H9 (cell line): ENCODE data around the gene TNXB. TPM values are rescaled to one million over a fixed set of nuclear protein-coding genes. Genes with fewer than 3 reads are reported as not detected.

Experiments
- DNase-seq: peaks from one replicate; pipeline ENCODE4 v3.0.0-alpha.2; 2017
- H2AFZ ChIP-seq: one replicate; pipeline ENCODE4 v1.6.1; 2013; ENCODE audit warnings: mild to moderate bottlenecking, low read length, control low read depth, moderate library complexity
- H2AK5ac ChIP-seq: 2 replicates; pipeline ENCODE4 v1.6.1; 2013; ENCODE audit warnings: low read length, control low read depth, mixed read lengths; ENCODE audit not compliant: insufficient read length
- H2BK120ac ChIP-seq: one replicate; pipeline ENCODE4 v1.6.1; 2013; ENCODE audit warnings: low read depth, mild to moderate bottlenecking, low read length, control low read depth, inconsistent platforms; ENCODE audit not compliant: poor library complexity, severe bottlenecking
- H2BK12ac ChIP-seq: 2 replicates; pipeline ENCODE4 v1.6.1; 2013; ENCODE audit warnings: low read length, control low read depth, mixed read lengths, low read depth; ENCODE audit not compliant: insufficient read length
- H2BK15ac ChIP-seq: 2 replicates; pipeline ENCODE4 v1.6.1; 2013; ENCODE audit warnings: low read depth, low read length, control low read depth
- H2BK20ac ChIP-seq: one replicate; pipeline ENCODE4 v1.6.1; 2013; ENCODE audit warnings: low read depth, mild to moderate bottlenecking, low read length, control low read depth, inconsistent platforms; ENCODE audit not compliant: poor library complexity, severe bottlenecking
- H2BK5ac ChIP-seq: 2 replicates; pipeline ENCODE4 v1.6.1; 2013; ENCODE audit warnings: low read length, control low read depth, mixed read lengths; ENCODE audit not compliant: insufficient read length
- H3K14ac ChIP-seq: 2 replicates; pipeline ENCODE4 v1.6.1; 2013; ENCODE audit warnings: low read length, control low read depth; ENCODE audit not compliant: insufficient read depth
- H3K18ac ChIP-seq: 2 replicates; pipeline ENCODE4 v1.6.1; 2013; ENCODE audit warnings: low read depth, mild to moderate bottlenecking, mixed read lengths, low read length, control low read depth; ENCODE audit not compliant: insufficient read length
- H3K23ac ChIP-seq: 2 replicates; pipeline ENCODE4 v1.6.1; 2013; ENCODE audit warnings: low read length, control low read depth, mixed read lengths, low read depth; ENCODE audit not compliant: insufficient read length
- H3K23me2 ChIP-seq: 2 replicates; pipeline ENCODE4 v1.6.1; 2013; ENCODE audit warnings: low read depth, mild to moderate bottlenecking, mixed read lengths, low read length, control low read depth; ENCODE audit not compliant: insufficient read length, poor library complexity, severe bottlenecking
- H3K27ac ChIP-seq: 2 replicates; pipeline ENCODE4 v1.5.1; 2013; ENCODE audit warnings: low read length, control low read depth, mixed read lengths, low read depth; ENCODE audit not compliant: insufficient read length
- H3K27me3 ChIP-seq: 2 replicates; pipeline ENCODE4 v1.6.1; 2013; ENCODE audit warnings: low read length, control low read depth, inconsistent platforms; ENCODE audit not compliant: insufficient read depth
- H3K4ac ChIP-seq: 2 replicates; pipeline ENCODE4 v1.6.1; 2013; ENCODE audit warnings: low read depth, mild to moderate bottlenecking, control low read depth, inconsistent platforms, low read length, moderate library complexity
- H3K4me1 ChIP-seq: 2 replicates; pipeline ENCODE4 v1.6.1; 2013; ENCODE audit warnings: low read length, control low read depth, inconsistent platforms; ENCODE audit not compliant: insufficient read depth
- H3K4me2 ChIP-seq: 2 replicates; pipeline ENCODE4 v1.6.1; 2013; ENCODE audit warnings: low read length, control low read depth, mixed read lengths; ENCODE audit not compliant: insufficient read length, insufficient read depth
- H3K56ac ChIP-seq: 2 replicates; pipeline ENCODE4 v1.6.1; 2013; ENCODE audit warnings: low read depth, mild to moderate bottlenecking, mixed read lengths, low read length, control low read depth; ENCODE audit not compliant: insufficient read length
- H3K79me1 ChIP-seq: 2 replicates; pipeline ENCODE4 v1.6.1; 2013; ENCODE audit warnings: low read depth, mild to moderate bottlenecking, moderate library complexity, low read length, control low read depth, inconsistent platforms; ENCODE audit not compliant: insufficient read depth, poor library complexity, severe bottlenecking
- H3K79me2 ChIP-seq: 2 replicates; pipeline ENCODE4 v1.6.1; 2013; ENCODE audit warnings: low read length, control low read depth, inconsistent platforms; ENCODE audit not compliant: insufficient read depth
- H3K9ac ChIP-seq: 2 replicates; pipeline ENCODE4 v1.6.1; 2013; ENCODE audit warnings: low read length, control low read depth, mixed read lengths; ENCODE audit not compliant: insufficient read length; ENCODE audit errors: extremely low read depth
- H3K9me3 ChIP-seq: one replicate; pipeline ENCODE4 v1.6.1; 2013; ENCODE audit warnings: low read depth, low read length, inconsistent platforms; ENCODE audit not compliant: control insufficient read depth
- H3T11ph ChIP-seq: one replicate; pipeline ENCODE4 v1.6.1; 2013; ENCODE audit warnings: mild to moderate bottlenecking, low read length, control low read depth, inconsistent platforms
- H4K20me1 ChIP-seq: one replicate; pipeline ENCODE4 v1.6.1; 2013; ENCODE audit not compliant: control insufficient read depth, insufficient read length, insufficient read depth
- H4K5ac ChIP-seq: 2 replicates; pipeline ENCODE4 v1.6.1; 2013; ENCODE audit warnings: low read depth, mild to moderate bottlenecking, mixed read lengths, low read length, control low read depth; ENCODE audit not compliant: insufficient read length
- H4K8ac ChIP-seq: replicated peaks from 2 replicates; pipeline ENCODE4 v1.6.1; 2013; ENCODE audit warnings: low read length, control low read depth, mixed read lengths, low read depth; ENCODE audit not compliant: insufficient read length
- H4K91ac ChIP-seq: 2 replicates; pipeline ENCODE4 v1.6.1; 2013; ENCODE audit warnings: low read depth, mild to moderate bottlenecking, moderate library complexity, mixed read lengths, low read length, control low read depth; ENCODE audit not compliant: insufficient read length
- H3K27ac Mint-ChIP-seq, 3 experiments: 2 replicates in 2 of 3; 3 replicates in 1 of 3; pipeline ENCODE4 v1.8.0; 2020 to 2021; ENCODE audit warnings: mixed read lengths in 3 of 3, mild to moderate bottlenecking in 1 of 3, moderate library complexity in 1 of 3
- H3K27me3 Mint-ChIP-seq: 2 replicates; pipeline ENCODE4 v1.8.0; 2021; ENCODE audit warnings: low read depth, mild to moderate bottlenecking, moderate library complexity, mixed read lengths
- H3K36me3 Mint-ChIP-seq, 3 experiments: 2 replicates in 2 of 3; 3 replicates in 1 of 3; pipeline ENCODE4 v1.8.0; 2020 to 2021; ENCODE audit warnings: low read depth in 3 of 3, mixed read lengths in 3 of 3; ENCODE audit not compliant: insufficient read depth in 1 of 3
- H3K4me1 Mint-ChIP-seq, 2 experiments: 2 replicates each; pipeline ENCODE4 v1.8.0; 2020; ENCODE audit warnings: mixed read lengths in 2 of 2
- H3K4me3 Mint-ChIP-seq, 2 experiments: 2 replicates in 1 of 2; 3 replicates in 1 of 2; pipeline ENCODE4 v1.8.0; 2020 to 2021; ENCODE audit warnings: mild to moderate bottlenecking in 2 of 2, mixed read lengths in 2 of 2, moderate library complexity in 1 of 2
- H3K9me3 Mint-ChIP-seq, 2 experiments: 2 replicates in 1 of 2; 3 replicates in 1 of 2; pipeline ENCODE4 v1.8.0; 2020; ENCODE audit warnings: mild to moderate bottlenecking in 2 of 2, mixed read lengths in 2 of 2, moderate library complexity in 1 of 2
- WGBS: extraction: QIAGEN DNeasy Blood & Tissue Kit; methylation state at CpG from one replicate; pipeline ENCODE4 v1.1.7; 2013; ENCODE audit warnings: missing lambda C conversion rate, low lambda C conversion rate, mixed read lengths; ENCODE audit not compliant: insufficient read length; ENCODE audit errors: extremely low coverage; 5-methylcytosine and 5-hydroxymethylcytosine counted together
- total RNA-seq: library from RNA; stranded (reverse); gene quantifications from 2 replicates; pipeline ENCODE4 v1.2.1, GENCODE V29; 2021
- TF ChIP-seq, protein P1 (sequence below): fragments of 200-600 bp; sonication (generic); conservative IDR thresholded peaks from 3 replicates; pipeline ENCODE4 v1.8.0; 2021; ENCODE audit warnings: antibody characterized with exemption, mild to moderate bottlenecking

Gene TNXB
- total RNA-seq, 1 experiment from 2014 or later: 5.0 TPM

DNA sequence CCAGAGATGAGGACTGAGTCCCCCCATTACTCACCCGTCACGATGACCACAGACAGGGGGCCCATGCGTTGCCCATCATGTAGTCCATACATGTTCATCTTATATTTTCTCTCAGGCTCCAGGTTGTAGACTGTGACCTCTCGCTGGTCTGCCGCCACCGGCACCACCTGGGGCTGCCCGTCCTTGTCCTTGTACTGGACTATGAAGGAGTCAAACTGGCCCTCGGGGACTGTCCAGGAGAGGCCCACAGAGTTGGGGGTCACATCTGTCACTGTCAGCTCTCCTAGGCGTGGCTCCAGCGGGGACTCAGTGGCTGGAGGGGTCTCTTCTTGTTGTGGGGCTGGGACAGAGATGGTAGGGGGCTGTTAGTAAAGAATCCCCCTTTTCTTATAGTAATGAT lies 35.5 kb downstream of the TNXB start:
- H3K9me3 Mint-ChIP-seq: no peaks in the 10 kb centered on the region
- H3K27ac Mint-ChIP-seq: peak overlapping the region in 2 of 3 experiments; percentile 44 to 95; a peak in 1 of 7 replicates
- H3K4me3 Mint-ChIP-seq: no peak overlapping the region
- no peaks in the 10 kb centered on the region for H3K23me2 ChIP-seq
- no peak overlapping the region for H2BK120ac ChIP-seq
- peaks cover 5% of the 10 kb centered on the region for H3K27me3 Mint-ChIP-seq
- TF ChIP-seq, protein P1, sequence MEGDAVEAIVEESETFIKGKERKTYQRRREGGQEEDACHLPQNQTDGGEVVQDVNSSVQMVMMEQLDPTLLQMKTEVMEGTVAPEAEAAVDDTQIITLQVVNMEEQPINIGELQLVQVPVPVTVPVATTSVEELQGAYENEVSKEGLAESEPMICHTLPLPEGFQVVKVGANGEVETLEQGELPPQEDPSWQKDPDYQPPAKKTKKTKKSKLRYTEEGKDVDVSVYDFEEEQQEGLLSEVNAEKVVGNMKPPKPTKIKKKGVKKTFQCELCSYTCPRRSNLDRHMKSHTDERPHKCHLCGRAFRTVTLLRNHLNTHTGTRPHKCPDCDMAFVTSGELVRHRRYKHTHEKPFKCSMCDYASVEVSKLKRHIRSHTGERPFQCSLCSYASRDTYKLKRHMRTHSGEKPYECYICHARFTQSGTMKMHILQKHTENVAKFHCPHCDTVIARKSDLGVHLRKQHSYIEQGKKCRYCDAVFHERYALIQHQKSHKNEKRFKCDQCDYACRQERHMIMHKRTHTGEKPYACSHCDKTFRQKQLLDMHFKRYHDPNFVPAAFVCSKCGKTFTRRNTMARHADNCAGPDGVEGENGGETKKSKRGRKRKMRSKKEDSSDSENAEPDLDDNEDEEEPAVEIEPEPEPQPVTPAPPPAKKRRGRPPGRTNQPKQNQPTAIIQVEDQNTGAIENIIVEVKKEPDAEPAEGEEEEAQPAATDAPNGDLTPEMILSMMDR: no peak
- no peak overlapping the region for H4K5ac ChIP-seq
- no peaks in the 10 kb centered on the region for H3K79me2 ChIP-seq
- no peak overlapping the region for H2BK12ac ChIP-seq
- no peaks in the 10 kb centered on the region for H3K4me1 ChIP-seq
- no CpG with 5 or more reads among the region's 10 CpGs for WGBS
- no peak overlapping the region for H3T11ph ChIP-seq
- no peaks in the 10 kb centered on the region for H4K20me1 ChIP-seq
- H2BK20ac ChIP-seq: no peak overlapping the region
- H4K8ac ChIP-seq: no peak overlapping the region
- H3K27me3 ChIP-seq: no peaks in the 10 kb centered on the region
- H2AK5ac ChIP-seq: no peak overlapping the region
- H3K23ac ChIP-seq: no peak overlapping the region
- H2AFZ ChIP-seq: no peak overlapping the region
- no peak overlapping the region for H3K9ac ChIP-seq
- peak overlapping the region; percentile 44; the same call in 1 of the 2 replicates for H3K14ac ChIP-seq
- no peak overlapping the region for H3K27ac ChIP-seq
- H3K79me1 ChIP-seq: no peaks in the 10 kb centered on the region
- peaks cover 24 to 29% of the 10 kb centered on the region in 2 experiments for H3K4me1 Mint-ChIP-seq
- DNase-seq: no peak
- H3K4me2 ChIP-seq: no peak overlapping the region
- no peaks in the 10 kb centered on the region for H3K9me3 ChIP-seq
- H2BK5ac ChIP-seq: no peak overlapping the region
- H4K91ac ChIP-seq: no peak overlapping the region
- H3K18ac ChIP-seq: no peak overlapping the region
- no peak overlapping the region for H2BK15ac ChIP-seq
- no peak overlapping the region for H3K4ac ChIP-seq
- no peak overlapping the region for H3K56ac ChIP-seq
- no peaks in the 10 kb centered on the region; a peak in 1 of 7 replicates for H3K36me3 Mint-ChIP-seq
